ENCODE data around the gene SCGB3A2.
"Not testable (repeated sequence)": the region's sequence is repeated elsewhere in the genome, so short reads cannot be mapped to it uniquely, and the experiment has no call there.

Gene SCGB3A2

GRCh38 chr5:147863454-147864158 lies 14.9 kb upstream of the SCGB3A2 start:
- no peak for DNase-seq (ENCODE audit: low read depth in 3 of 3, low spot score in 1 of 3)

DNA sequence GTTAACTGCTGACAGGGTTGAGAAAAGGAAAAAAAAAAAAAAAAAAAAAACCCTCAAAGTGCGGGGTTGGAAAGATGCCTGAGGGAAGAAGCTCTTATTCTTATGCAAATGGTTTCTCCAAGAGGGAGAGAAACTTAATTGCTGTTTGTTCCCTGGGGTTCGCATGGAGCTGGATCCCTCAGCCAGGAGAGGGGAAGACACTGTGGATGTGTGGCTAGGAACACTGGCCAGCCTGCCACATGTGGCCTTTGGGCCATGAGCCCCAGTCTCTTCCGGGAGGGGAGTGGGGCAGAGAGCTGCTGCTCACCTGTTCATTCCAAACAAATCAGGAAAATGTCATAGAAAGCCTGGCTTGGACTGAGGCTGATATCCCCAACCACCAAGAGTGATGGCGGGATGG lies 9.4 kb upstream of the SCGB3A2 start:
- DNase-seq (ENCODE audit: low read depth in 3 of 3, low spot score in 1 of 3), result no peak

- DNase-seq (ENCODE audit: low read depth in 3 of 3, low spot score in 1 of 3), result not testable (repeated sequence)
Measured at GRCh38 chr5:147869892-147870291, 8.6 kb upstream of the SCGB3A2 start.

DNA sequence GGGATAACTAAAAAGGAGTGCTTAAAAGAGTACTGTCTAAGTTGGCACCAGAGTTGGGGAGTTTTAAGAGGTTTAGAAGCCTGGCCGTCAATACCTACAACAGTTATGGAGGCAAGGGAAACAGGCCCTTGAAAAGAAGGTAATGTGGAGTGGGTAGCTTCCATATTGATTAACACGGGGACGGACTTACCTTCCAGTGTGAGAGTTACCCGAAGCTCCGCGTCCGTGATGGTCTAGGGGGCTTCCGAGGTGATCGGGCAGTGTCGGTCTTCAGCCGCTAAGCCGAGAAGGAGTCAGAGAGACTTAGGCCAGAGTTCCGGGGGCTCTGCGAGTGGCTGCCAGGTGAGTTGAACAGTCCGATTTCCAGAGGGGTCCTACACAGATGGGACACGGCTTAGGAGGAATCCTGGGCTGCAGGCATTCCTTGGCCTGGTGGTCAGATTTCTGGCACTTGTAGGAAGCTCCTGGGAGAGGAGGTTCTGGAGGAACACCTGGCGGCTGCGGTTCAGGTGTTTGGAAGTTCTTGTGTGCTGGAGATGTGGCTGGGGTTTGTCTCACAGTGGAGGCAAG lies 6.4 kb upstream of the SCGB3A2 start:
- DNase-seq (ENCODE audit: low read depth in 3 of 3, low spot score in 1 of 3), result not testable (repeated sequence)

DNA sequence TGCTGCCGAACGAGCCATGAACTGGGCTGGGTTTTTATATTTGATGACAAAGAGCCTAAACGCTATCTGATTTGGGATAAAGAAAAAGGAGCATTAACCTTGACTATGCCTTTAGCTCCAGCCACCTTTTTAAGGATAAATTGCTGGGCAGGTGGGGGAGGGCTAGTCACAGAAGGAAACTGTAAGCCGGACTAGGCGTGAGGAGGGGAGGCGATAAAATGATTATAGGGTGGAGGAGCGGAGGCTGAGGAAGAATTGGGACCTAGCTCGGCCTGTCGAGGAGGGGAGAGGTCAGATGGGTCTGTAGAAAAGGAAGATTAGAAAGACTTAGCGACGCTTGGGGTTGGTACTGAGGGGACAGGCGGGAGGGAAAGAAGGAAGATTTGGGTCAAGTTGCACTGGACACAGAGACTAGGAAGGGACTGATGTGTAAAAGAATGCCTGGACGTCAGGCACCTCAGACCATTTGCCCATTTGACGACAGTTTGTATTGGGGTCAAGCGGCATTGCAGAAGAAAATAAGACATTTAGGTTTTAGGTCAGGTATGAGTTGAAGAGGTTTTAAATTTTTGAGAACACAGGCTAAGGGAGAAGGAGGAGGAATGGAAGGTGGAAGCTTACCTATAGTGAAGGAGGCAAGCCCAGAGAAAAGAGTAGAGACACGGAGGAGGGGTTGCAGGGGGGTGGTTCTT lies 5.6 kb upstream of the SCGB3A2 start:
- not testable (repeated sequence) for DNase-seq (ENCODE audit: low read depth in 3 of 3, low spot score in 1 of 3)

DNA sequence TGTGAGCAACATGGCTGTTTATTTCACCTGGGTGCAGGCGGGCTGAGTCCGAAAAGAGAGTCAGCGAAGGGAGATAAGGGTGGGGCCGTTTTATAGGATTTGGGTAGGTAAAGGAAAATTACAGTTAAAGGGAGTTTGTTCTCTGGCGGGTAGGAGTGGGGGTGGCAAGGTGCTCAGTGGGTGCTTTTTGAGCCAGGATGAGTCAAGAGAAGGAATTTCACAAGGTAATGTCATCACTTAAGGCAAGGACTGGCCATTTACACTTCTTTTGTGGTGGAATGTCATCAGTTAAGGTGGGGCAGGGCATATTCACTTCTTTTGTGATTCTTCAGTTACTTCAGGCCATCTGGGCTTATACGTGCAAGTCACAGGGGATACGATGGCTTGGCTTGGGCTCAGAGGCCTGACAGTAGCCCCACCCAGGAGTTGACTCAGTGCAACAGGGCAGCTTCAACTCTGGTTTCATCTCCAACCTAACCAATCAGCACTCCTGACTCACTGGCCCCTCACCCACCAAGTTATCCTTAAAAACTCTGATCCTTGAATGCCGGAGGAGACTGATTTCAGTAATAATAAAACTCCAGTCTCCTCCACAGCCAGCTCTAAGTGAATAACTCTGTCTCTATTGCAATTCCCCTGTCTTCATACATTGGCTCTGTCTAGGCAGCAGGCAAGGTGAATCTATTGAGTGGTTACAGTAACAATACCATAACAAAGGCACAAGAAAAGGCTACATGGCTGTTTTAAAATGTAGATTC lies 4.2 kb upstream of the SCGB3A2 start:
- DNase-seq (ENCODE audit: low read depth in 3 of 3, low spot score in 1 of 3), result not testable (repeated sequence)

GRCh38 chr5:147874910-147875367 lies 3.6 kb upstream of the SCGB3A2 start:
- DNase-seq (ENCODE audit: low read depth in 3 of 3, low spot score in 1 of 3), result no peak

- no peak for DNase-seq (ENCODE audit: low read depth in 3 of 3, low spot score in 1 of 3)
Measured at GRCh38 chr5:147876141-147876540, 2.4 kb upstream of the SCGB3A2 start.

DNA sequence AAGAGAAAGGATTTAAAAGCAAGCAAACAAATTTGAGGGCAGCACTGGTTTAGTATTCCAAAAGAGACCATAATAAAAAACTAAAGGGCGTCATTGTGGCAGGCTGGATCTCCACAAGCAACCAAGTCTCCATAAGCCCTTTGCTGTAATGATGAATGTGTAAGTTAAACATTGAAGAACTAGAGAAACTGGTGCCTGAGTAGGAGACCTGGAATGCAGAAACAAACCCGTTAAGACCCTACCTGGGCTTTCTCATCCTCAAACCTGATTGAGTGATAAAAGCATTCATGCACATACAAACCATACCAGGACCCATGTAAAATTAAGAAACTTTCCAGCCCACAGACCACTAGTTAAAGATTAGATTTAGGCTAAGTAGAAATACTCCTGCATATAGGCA lies 1.9 kb upstream of the SCGB3A2 start:
- no peak for DNase-seq (ENCODE audit: low read depth in 3 of 3, low spot score in 1 of 3)

- no peak for DNase-seq (ENCODE audit: low read depth in 3 of 3, low spot score in 1 of 3)
Measured at GRCh38 chr5:147879784-147880183, 1.3 kb downstream of the SCGB3A2 start.

GRCh38 chr5:147880487-147880886 lies 2.0 kb downstream of the SCGB3A2 start:
- DNase-seq (ENCODE audit: low read depth in 3 of 3, low spot score in 1 of 3), result no peak

- no peak for DNase-seq (ENCODE audit: low read depth in 3 of 3, low spot score in 1 of 3)
Measured at GRCh38 chr5:147882586-147883313, 4.2 kb downstream of the SCGB3A2 start.

GRCh38 chr5:147887026-147887627 lies 8.6 kb downstream of the SCGB3A2 start:
- no peak for DNase-seq (ENCODE audit: low read depth in 3 of 3, low spot score in 1 of 3)

- DNase-seq (ENCODE audit: low read depth in 3 of 3, low spot score in 1 of 3), result no peak
Measured at GRCh38 chr5:147887930-147888329, 9.4 kb downstream of the SCGB3A2 start.

- DNase-seq (ENCODE audit: low read depth in 3 of 3, low spot score in 1 of 3), result no peak
Measured at GRCh38 chr5:147892696-147893296, 14.3 kb downstream of the SCGB3A2 start.

DNA sequence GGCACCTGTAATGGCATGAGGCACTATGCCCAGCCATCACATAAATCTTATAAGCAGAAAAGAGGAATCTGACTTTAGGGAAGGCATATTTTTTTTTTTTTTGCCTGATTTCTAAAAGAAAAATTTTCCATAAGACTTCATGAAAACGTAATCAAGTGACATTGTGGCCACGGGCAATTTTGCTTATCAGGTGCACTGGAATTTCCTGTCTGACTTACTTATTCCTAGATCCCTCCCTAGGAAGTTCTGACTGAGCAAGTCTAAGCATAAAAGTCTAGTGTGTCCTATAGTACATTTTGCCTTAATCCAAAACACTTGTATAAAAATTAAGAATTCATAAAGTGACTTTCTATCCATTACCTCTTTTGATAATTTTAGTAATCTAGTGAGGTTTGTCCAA lies 15.3 kb downstream of the SCGB3A2 start:
- DNase-seq (ENCODE audit: low read depth in 3 of 3, low spot score in 1 of 3), result no peak

DNA sequence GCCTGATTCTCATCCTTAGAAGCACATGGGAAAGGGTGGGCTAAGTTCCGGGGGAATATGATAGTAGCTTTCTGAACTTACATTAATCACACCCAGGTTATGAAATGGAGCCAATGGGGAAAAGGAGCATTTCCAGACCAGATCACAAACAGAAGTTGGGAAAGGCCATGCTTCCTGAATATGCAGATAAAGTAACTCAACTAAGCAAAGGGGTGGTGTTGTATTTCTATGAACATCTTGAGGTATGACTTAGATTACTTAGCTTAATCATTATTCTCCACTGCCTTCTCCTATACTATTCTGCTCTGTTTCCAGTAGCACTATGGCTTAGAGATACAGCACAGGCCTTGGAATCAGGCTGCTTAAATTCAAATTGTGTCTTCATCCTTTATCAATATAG lies 17.4 kb downstream of the SCGB3A2 start:
- DNase-seq (ENCODE audit: low read depth in 3 of 3, low spot score in 1 of 3), result no peak

GRCh38 chr5:147898875-147899401 lies 20.4 kb downstream of the SCGB3A2 start:
- DNase-seq (ENCODE audit: low read depth in 3 of 3, low spot score in 1 of 3), result no peak

GRCh38 chr5:147901599-147902039 lies 23.1 kb downstream of the SCGB3A2 start:
- DNase-seq (ENCODE audit: low read depth in 3 of 3, low spot score in 1 of 3), result no peak

DNA sequence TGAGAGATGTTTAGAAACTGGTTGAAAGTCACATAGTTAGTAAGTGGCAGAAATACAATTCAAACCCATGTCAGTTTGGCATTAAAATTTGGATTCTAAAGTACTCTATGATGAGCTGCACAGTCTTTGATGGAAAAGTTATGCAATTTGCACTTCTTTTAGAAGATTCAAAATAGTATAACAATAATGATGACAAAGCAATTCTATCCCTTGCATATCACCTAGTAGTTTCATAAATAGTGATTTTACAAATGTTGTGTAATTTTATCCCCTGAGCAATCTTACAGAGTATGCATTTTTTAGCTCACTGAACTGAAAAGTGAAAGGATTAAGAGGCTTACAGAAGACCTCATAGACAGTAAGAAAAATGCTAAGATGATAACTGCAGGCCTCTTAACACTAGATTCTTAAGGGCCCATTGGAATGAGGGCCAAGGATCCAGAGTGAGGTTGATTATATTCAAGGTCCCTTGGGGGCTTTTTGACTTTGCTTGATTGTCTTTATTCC lies 24.2 kb downstream of the SCGB3A2 start:
- no peak for DNase-seq (ENCODE audit: low read depth in 3 of 3, low spot score in 1 of 3)

Data from stimulated activated CD4-positive, alpha-beta T cell treated with anti-CD3 and anti-CD28 coated beads, TNF-alpha, amount 100 ng/mL, for 1 hour (primary cell).